Stimulated activated memory B cell treated with anti-CD40 and anti-IgM and Interleukin-4, amounts not matched to agents 10 μg/mL and 1 μg/mL and 100 μg/mL, for 72 hours (primary cell): ENCODE data around the gene TRAF6.
"Not testable (repeated sequence)": the region's sequence is repeated elsewhere in the genome, so short reads cannot be mapped to it uniquely, and the experiment has no call there.

Experiments
- ATAC-seq: fragments of 150-1000 bp; cut with Tn5 transposase; 2 replicates; pipeline ENCODE4 v1.10.0; 2021
- H3K27ac Mint-ChIP-seq: one replicate; pipeline ENCODE4 v1.8.0; 2022; ENCODE audit warnings: mild to moderate bottlenecking, mixed read lengths
- H3K27me3 Mint-ChIP-seq: one replicate; pipeline ENCODE4 v1.8.0; 2022; ENCODE audit warnings: mixed read lengths
- H3K36me3 Mint-ChIP-seq: one replicate; pipeline ENCODE4 v1.8.0; 2022; ENCODE audit warnings: mixed read lengths
- H3K4me1 Mint-ChIP-seq: one replicate; pipeline ENCODE4 v1.8.0; 2022; ENCODE audit warnings: mixed read lengths
- H3K4me3 Mint-ChIP-seq: one replicate; pipeline ENCODE4 v1.8.0; 2022; ENCODE audit warnings: mild to moderate bottlenecking, moderate library complexity, mixed read lengths
- H3K9me3 Mint-ChIP-seq: one replicate; pipeline ENCODE4 v1.8.0; 2022; ENCODE audit warnings: mixed read lengths

TRAF6 gene

GRCh38 chr11:36509694-36510593, at the start of gene TRAF6:
TRAF6 (minus strand) TSS chr11:36510272; CDS start chr11:36501515, 8,757 bp downstream.
- peak; percentile 98 for ATAC-seq
- peaks cover 32% of the 10 kb centered on the region for H3K4me1 Mint-ChIP-seq
- H3K9me3 Mint-ChIP-seq: peaks cover 4% of the 10 kb centered on the region
- peaks cover 6% of the 10 kb centered on the region for H3K27me3 Mint-ChIP-seq
- peak within 1 kb of the TSS; percentile 98 for H3K27ac Mint-ChIP-seq
- H3K4me3 Mint-ChIP-seq: peak within 1 kb of the TSS; percentile 100
- peaks cover 13% of the 10 kb centered on the region for H3K36me3 Mint-ChIP-seq

- Mint-ChIP-seq H3K27ac (no peak overlapping the region), H3K36me3 (no peaks in the 10 kb centered on the region), H3K4me1 (peaks cover 7% of the 10 kb centered on the region), H3K27me3 (peaks cover 25% of the 10 kb centered on the region), H3K4me3 (peak overlapping the region; percentile 1), H3K9me3 (peaks cover 6% of the 10 kb centered on the region)
- ATAC-seq: no peak
Observed at GRCh38 chr11:36558571-36559413, 48.7 kb upstream of the TRAF6 start.

GRCh38 chr11:36557991-36558390, 47.9 kb upstream of the TRAF6 start:
- H3K4me3 Mint-ChIP-seq: no peak overlapping the region
- peaks cover 7% of the 10 kb centered on the region for H3K4me1 Mint-ChIP-seq
- peaks cover 24% of the 10 kb centered on the region for H3K27me3 Mint-ChIP-seq
- H3K9me3 Mint-ChIP-seq: peaks cover 6% of the 10 kb centered on the region
- no peak for ATAC-seq
- H3K36me3 Mint-ChIP-seq: no peaks in the 10 kb centered on the region
- no peak overlapping the region for H3K27ac Mint-ChIP-seq

- H3K27ac Mint-ChIP-seq, H3K36me3 Mint-ChIP-seq, H3K9me3 Mint-ChIP-seq, H3K4me1 Mint-ChIP-seq, ATAC-seq, H3K4me3 Mint-ChIP-seq: not testable (repeated sequence)
- peaks cover 24% of the 10 kb centered on the region for H3K27me3 Mint-ChIP-seq
Observed at GRCh38 chr11:36557390-36557789, 47.3 kb upstream of the TRAF6 start.

GRCh38 chr11:36550385-36551115, 40.5 kb upstream of the TRAF6 start:
- Mint-ChIP-seq H3K4me1 (no peaks in the 10 kb centered on the region), H3K27me3 (peaks cover 27% of the 10 kb centered on the region), H3K27ac (no peak overlapping the region), H3K36me3 (no peaks in the 10 kb centered on the region), H3K4me3 (no peak overlapping the region), H3K9me3 (peaks cover 5% of the 10 kb centered on the region)
- no peak for ATAC-seq

GRCh38 chr11:36540998-36541397, 30.9 kb upstream of the TRAF6 start:
- Mint-ChIP-seq H3K27me3 (peaks cover 47% of the 10 kb centered on the region), H3K27ac (no peak overlapping the region), H3K4me3 (no peak overlapping the region), H3K36me3 (no peaks in the 10 kb centered on the region), H3K4me1 (no peaks in the 10 kb centered on the region), H3K9me3 (no peaks in the 10 kb centered on the region)
- peak; percentile 55 for ATAC-seq

- H3K27me3 Mint-ChIP-seq: peaks cover 15% of the 10 kb centered on the region
- H3K4me1 Mint-ChIP-seq: no peaks in the 10 kb centered on the region
- ATAC-seq: no peak
- no peak overlapping the region for H3K4me3 Mint-ChIP-seq
- H3K9me3 Mint-ChIP-seq: no peaks in the 10 kb centered on the region
- no peaks in the 10 kb centered on the region for H3K36me3 Mint-ChIP-seq
- no peak overlapping the region for H3K27ac Mint-ChIP-seq
Observed at GRCh38 chr11:36534276-36534840, 24.3 kb upstream of the TRAF6 start.

- H3K9me3 Mint-ChIP-seq: no peaks in the 10 kb centered on the region
- ATAC-seq: no peak
- no peaks in the 10 kb centered on the region for H3K36me3 Mint-ChIP-seq
Observed at GRCh38 chr11:36532941-36533601, 23.0 kb upstream of the TRAF6 start.

GRCh38 chr11:36530840-36531239, 20.8 kb upstream of the TRAF6 start:
- Mint-ChIP-seq H3K4me3 (no peak overlapping the region), H3K9me3 (no peaks in the 10 kb centered on the region), H3K27me3 (peaks cover 29% of the 10 kb centered on the region), H3K27ac (no peak overlapping the region), H3K4me1 (no peaks in the 10 kb centered on the region), H3K36me3 (no peaks in the 10 kb centered on the region)
- ATAC-seq: no peak

More at GRCh38 chr11:36532941-36533601, 23.0 kb upstream of the TRAF6 start:
- no peaks in the 10 kb centered on the region for H3K4me1 Mint-ChIP-seq
- H3K27me3 Mint-ChIP-seq: peaks cover 23% of the 10 kb centered on the region
- H3K4me3 Mint-ChIP-seq: no peak overlapping the region
- no peak overlapping the region for H3K27ac Mint-ChIP-seq

GRCh38 chr11:36513965-36514364, 3.9 kb upstream of the TRAF6 start:
- Mint-ChIP-seq H3K27ac (no peak overlapping the region), H3K27me3 (peaks cover 12% of the 10 kb centered on the region), H3K9me3 (peaks cover 4% of the 10 kb centered on the region), H3K4me1 (peaks cover 13% of the 10 kb centered on the region), H3K4me3 (no peak overlapping the region), H3K36me3 (peaks cover 5% of the 10 kb centered on the region)
- ATAC-seq: no peak

GRCh38 chr11:36512016-36512415, 1.9 kb upstream of the TRAF6 start:
- H3K36me3 Mint-ChIP-seq: peaks cover 5% of the 10 kb centered on the region
- peaks cover 4% of the 10 kb centered on the region for H3K9me3 Mint-ChIP-seq
- H3K4me3 Mint-ChIP-seq: no peak overlapping the region
- no peak for ATAC-seq
- H3K27me3 Mint-ChIP-seq: peaks cover 7% of the 10 kb centered on the region
- H3K4me1 Mint-ChIP-seq: peaks cover 24% of the 10 kb centered on the region
- H3K27ac Mint-ChIP-seq: no peak overlapping the region

- Mint-ChIP-seq H3K27ac (peak overlapping the region; percentile 98), H3K4me1 (peaks cover 24% of the 10 kb centered on the region), H3K4me3 (peak overlapping the region; percentile 100)
- H3K27me3 Mint-ChIP-seq, ATAC-seq, H3K36me3 Mint-ChIP-seq, H3K9me3 Mint-ChIP-seq: not testable (repeated sequence)
Observed at GRCh38 chr11:36511062-36511461, 990 bp upstream of the TRAF6 start.

GRCh38 chr11:36510594-36510942, 496 bp upstream of the TRAF6 start:
- Mint-ChIP-seq H3K27ac (peak overlapping the region; percentile 98), H3K9me3 (peaks cover 4% of the 10 kb centered on the region), H3K4me3 (peak overlapping the region; percentile 100), H3K36me3 (peaks cover 8% of the 10 kb centered on the region), H3K4me1 (peaks cover 28% of the 10 kb centered on the region), H3K27me3 (peaks cover 7% of the 10 kb centered on the region)
- no peak for ATAC-seq

GRCh38 chr11:36509201-36509639, 852 bp downstream of the TRAF6 start:
- H3K36me3 Mint-ChIP-seq: peaks cover 13% of the 10 kb centered on the region
- H3K27ac Mint-ChIP-seq: peak overlapping the region; percentile 98
- peaks cover 37% of the 10 kb centered on the region for H3K4me1 Mint-ChIP-seq
- ATAC-seq: no peak
- H3K27me3 Mint-ChIP-seq: no peaks in the 10 kb centered on the region
- H3K4me3 Mint-ChIP-seq: peak overlapping the region; percentile 100
- H3K9me3 Mint-ChIP-seq: peaks cover 4% of the 10 kb centered on the region
